Measurements from ENCODE around the gene GRIA3. TPM values are rescaled to one million over a fixed set of nuclear protein-coding genes. Genes with fewer than 3 reads are reported as not detected.

The GRIA3 gene
- total RNA-seq, 1 donor from 2014 or later: 7.9 TPM

DNA sequence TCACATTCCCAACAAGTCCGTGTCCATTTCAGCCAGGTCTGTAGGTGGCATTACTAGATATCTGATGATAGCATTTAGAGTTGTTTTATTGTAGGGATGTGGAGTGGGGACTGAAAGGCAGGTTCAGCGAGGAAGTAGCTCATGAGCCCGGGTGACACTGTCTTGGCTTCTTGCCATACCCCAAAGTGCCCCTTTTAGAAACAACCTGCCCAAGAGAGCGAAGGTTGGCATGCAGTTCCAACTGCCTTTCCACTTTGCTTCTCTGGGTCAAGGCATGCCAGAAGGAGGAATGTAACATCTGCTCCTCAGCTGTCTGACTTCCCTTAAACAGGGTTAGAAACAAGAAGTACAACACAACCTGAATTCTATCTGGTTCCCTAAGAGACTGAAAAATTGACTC, 9.0 kb downstream of the GRIA3 start:
- DNase-seq (ENCODE audit: low spot score): no peak

DNA sequence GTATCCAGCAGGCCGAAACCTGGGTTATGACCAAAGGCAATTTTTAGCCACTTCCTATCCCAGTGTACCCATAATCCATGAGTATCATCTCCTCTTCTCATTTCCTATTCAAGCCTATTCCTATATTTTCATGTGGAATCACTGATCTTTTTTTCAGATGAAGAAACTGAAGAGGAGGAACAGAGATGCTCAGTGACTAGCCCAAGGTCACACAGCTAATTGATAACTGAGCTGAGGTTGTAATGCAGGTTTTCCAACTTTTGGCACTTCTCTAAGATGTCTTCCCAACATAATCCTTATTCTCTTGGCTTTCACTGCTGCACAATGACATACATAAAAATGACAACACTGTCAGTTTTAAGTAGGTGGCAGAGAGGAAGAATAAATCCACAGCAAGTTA, 15.3 kb downstream of the GRIA3 start:
- no peak for DNase-seq (ENCODE audit: low spot score)

DNA sequence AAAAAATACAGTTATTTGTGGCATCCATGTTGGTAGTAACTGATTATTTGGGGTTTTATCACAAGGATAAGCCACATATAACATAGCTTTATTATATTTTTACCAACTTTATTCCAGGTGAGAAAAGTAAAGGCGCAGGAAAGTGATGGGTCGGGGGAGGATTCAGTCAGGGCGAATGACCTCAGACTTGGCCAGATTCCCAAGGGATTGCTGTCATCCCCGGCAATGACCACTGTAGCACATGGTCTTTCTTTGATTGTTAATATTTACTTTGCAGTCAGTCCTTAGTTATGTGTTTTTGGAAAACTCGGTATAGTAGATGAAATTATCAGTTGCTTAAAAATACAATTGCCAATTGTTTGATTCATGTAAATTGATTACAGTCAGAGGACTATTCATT, 17.6 kb downstream of the GRIA3 start:
- no peak for DNase-seq (ENCODE audit: low spot score)

GRCh38 chrX:123202523-123202922, 18.4 kb downstream of the GRIA3 start:
- DNase-seq (ENCODE audit: low spot score): no peak

- DNase-seq (ENCODE audit: low spot score): no peak
Observed at GRCh38 chrX:123203772-123204171, 19.7 kb downstream of the GRIA3 start.

- DNase-seq (ENCODE audit: low spot score): no peak
Observed at GRCh38 chrX:123206176-123206575, 22.1 kb downstream of the GRIA3 start.

- DNase-seq (ENCODE audit: low spot score): peak; percentile 27
Observed at GRCh38 chrX:123210252-123210651, 26.2 kb downstream of the GRIA3 start.

DNA sequence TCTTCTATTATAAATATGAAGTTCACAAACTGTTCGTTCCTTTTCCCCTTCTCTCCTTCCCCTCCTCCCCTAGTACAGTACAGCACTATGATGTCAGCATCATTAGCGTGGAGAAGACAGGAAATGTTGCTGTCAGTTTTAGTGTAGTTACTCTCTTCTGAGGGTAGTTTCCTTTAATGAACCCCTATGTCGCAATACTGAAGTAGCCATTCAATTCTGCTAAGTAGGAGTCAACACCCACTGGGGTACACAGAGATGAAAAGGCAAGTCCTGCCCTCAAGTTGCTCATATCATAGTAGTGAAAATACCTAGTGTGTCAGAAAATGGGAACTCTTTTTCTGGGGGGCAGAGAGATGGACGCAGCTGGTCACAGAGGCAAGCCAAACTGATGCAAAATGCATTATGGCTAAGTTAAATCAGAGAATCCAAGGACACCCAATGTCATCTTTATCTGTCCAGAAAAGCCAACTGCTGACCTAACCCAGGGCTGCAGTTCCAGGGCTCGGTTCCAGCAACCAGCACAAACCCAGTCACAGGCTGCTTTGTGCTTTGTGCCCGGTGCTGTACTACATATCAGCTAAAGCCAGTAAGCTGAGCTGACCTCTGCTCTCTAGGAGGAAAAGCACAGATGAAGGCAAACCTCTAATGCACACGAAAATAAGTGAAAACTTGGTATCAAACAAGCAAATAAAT, 31.5 kb downstream of the GRIA3 start:
- DNase-seq (ENCODE audit: low spot score): no peak

DNA sequence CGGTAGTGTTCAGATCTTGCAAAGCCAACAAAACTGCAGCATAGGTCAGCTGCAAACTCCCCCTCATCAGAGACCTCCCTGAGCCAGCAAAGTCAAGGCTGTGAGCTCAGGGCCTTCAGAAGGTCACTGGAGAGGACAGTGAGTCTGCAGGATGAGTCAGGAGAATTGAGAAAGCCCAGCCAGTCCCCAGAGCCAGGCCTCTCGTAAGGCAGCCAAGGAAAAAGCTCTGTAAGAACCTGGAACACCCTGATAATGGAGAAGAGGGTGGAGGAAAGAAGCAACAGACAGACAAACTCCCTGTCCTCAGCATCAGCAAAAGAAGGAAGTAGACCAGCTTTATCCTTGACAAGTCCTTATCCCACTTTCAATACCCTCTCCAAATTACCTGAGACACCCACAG, 33.0 kb downstream of the GRIA3 start:
- peak; percentile 67 for DNase-seq (ENCODE audit: low spot score)

DNA sequence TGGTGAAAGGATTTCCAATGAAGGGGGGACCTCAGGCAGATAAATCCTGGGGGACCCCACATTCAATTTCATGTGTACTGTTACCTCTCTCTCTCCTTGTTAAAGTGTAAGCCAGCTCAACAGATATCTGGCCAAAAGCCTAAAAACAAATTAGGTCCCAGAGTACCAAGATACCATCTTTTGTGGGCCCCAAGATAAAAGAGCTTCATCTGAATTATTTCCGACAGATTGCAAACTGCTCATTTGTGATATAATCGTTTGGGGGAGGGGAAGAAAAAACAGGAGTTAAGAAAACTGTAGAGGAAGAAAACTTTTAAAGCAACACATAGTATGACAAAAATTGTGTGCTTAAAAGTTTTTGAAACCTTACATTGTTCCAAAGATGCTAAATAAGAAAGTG, 33.6 kb downstream of the GRIA3 start:
- DNase-seq (ENCODE audit: low spot score): no peak

DNA sequence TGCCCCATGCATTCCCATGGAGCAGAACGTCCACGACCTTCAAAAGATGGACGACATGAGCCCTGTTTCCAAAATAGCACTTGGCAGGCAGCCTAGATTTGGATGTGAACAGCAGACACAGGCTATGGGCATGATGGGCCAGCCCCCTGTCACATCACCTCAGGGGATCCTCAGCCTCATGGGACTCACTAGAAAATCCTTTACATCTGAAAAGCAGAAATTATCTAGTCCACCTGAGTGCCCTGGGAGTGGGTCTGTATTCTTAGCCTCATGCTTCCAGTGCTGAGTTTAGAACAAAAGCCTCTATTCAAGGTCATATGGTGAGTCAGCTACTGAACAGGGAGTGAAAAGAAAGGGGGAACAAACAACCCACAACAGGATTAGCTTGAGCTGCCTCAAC, 35.8 kb downstream of the GRIA3 start:
- no peak for DNase-seq (ENCODE audit: low spot score)

DNA sequence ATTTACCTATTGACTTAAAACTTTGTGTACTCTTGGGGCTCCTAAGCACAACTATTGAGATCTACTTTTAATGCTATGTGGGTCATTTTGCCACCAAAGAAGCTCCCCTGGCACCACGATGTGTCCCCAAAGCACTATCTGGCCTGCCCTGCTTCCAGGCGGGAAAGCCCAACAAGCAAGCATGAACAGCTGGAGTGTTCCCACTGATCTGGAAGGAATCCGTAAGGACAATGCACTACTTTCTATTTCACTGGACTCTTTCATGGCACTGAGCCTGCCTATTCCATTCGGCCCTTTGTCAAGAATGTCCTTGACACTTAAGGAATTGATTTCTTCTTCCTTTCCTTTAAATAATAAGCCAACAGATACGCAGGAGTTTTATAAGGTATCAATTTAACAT, 38.8 kb downstream of the GRIA3 start:
- DNase-seq (ENCODE audit: low spot score): no peak

DNA sequence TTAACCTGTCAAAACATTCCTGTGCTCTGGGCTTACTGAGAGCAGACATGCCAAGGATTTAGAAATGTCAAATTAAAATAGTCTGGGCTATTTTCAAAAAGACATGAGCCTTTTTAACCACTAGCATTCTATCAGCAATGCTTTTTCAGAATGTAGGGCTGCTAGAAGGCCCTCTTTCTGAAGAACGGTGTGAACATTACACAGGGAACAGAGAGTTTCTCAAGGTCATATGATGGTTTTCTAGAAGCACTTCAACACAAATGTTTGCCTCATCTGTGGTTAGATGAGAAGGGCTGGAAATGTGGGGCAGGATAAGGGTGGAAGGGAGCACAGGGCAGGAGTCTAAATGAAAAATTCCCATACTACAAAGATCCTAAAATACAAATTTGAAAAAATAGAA, 39.3 kb downstream of the GRIA3 start:
- no peak for DNase-seq (ENCODE audit: low spot score)

- no peak for DNase-seq (ENCODE audit: low spot score)
Observed at GRCh38 chrX:123223859-123224258, 39.8 kb downstream of the GRIA3 start.

GRCh38 chrX:123230798-123231197, 46.7 kb downstream of the GRIA3 start:
- DNase-seq (ENCODE audit: low spot score): no peak

DNA sequence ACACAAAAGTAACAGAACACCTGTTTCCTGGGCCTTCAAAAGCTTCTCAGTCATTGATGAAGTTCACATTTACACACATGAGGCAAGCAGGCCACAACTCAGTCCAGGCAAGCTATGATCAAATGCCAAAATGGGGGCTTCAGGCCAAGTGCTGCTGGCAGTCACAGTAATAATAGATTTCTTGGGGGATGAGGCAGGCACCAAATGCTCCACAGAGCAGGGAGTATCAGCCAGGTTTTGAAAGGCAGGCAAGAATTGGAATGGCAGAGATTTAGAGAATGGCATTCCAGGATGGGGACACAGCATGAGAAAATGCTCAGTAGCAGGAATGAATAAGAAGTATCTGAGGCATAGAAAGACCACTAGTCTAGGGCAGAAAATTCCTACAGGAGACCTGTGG, 52.8 kb downstream of the GRIA3 start:
- DNase-seq (ENCODE audit: low spot score): no peak

DNA sequence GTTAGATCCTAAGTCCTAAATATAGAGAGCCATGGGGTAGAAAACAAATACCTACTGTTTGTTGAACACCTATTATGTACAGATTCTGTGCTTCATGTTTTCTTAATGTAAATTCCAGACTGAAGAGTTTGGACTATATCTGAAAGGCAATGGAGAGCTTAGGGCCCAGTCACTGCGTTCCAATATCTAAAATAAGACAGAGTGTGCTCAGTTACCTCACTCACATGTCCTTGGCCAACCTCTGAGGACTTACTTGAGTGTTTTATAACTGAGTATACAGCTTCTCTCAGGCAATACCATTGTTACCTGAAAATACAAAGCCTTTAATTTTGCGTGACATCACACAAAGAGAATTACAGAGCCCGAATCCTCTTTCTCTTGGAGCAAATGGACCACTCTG, 53.2 kb downstream of the GRIA3 start:
- DNase-seq (ENCODE audit: low spot score): no peak

- DNase-seq (ENCODE audit: low spot score): no peak
Observed at GRCh38 chrX:123254457-123254856, 70.4 kb downstream of the GRIA3 start.

- DNase-seq (ENCODE audit: low spot score): no peak
Observed at GRCh38 chrX:123256378-123256777, 72.3 kb downstream of the GRIA3 start.

- DNase-seq (ENCODE audit: low spot score): no peak
Observed at GRCh38 chrX:123260920-123261418, 76.9 kb downstream of the GRIA3 start.

DNA sequence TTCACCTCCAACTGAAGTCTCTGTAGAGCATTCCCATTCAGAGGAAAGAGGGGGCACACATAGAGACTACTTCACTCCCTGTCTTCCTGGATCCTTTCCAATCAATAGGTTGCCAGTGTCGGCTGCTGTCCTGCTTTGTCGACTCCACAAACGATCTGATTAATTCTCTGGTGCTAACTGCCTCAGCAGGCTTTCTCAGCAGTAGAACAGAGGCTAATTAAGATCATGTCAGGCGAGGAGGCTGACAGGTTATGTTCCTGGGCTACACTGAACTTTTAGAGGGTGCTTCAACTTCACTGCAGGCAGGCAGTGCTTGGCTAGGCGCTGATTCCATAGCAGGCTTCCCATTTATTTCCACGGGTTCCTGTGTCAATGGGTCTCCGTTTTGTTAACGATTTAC, 79.2 kb downstream of the GRIA3 start:
- no peak for DNase-seq (ENCODE audit: low spot score)

DNA sequence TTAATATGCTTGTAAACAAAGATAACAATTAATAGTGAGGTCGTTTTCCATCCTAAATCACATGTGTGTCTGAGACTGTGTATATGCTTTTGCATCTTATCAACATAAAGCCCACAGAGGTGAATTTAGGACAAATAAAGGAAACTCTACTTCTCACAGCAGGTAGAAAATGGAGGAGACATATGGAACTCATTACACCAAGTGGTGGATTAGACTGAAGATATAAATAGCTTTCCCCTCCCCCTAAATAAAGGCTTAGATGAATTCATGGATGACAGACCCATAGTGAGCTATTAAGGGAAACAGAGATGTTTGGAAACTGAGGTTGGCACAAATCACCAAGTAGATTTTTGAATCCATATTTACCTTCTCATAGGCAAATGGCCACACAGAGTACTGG, 79.7 kb downstream of the GRIA3 start:
- no peak for DNase-seq (ENCODE audit: low spot score)

DNA sequence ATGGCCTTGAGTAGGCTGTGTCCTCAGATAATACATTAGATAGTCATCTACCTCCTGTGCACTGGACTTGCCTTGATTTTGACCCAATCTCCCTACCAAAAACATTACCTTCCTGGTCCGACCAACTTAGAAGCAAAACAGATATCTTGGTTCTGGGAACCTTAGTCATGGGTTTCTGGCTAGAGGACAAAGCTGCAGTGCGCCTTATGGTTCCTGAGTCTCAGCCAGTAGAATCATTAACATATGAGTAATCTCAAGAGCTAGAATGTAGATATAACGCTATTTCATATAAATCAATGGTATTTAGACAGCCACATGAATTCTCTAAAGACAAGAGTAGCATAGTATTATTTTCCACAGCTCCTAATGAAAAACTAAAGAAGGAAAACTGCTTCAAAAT, 83.1 kb downstream of the GRIA3 start:
- peak; percentile 1 for DNase-seq (ENCODE audit: low spot score)

DNA sequence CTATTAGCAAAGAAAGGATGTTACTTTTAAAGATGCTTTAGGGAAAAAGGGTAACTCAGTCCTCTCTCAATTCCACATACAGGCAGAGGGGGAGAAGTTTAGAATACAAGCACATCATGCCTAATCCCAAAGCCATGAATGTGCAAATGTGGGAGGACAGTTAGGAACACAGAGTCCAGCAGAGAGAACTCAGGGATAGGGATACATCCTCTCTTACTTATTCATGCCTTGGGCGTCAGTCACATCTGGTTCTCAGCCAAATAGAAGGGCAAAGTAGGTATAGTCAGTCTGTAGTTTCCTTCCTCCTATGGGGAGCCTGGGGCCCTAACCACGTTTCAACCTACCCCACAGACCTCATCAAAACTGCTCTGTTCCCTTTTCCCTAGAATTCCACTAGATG, 87.8 kb downstream of the GRIA3 start:
- DNase-seq (ENCODE audit: low spot score): no peak
